Naive B cell (primary cell): ENCODE data around the gene ZNF619. TPM values are rescaled to one million over a fixed set of nuclear protein-coding genes. Genes with fewer than 3 reads are reported as not detected.
A peak's percentile ranks its signal among the peaks of the same experiment; 100 is the strongest.

Source experiments
- ATAC-seq, 2 donors: fragments of 150-1000 bp; cut with Tn5 transposase; 2 replicates each; pipeline ENCODE4 v1.10.0; 2021; ENCODE audit warnings: low read depth in 2 of 2, mild to moderate bottlenecking in 2 of 2, moderate library complexity in 2 of 2
- DNase-seq: peaks from one replicate; pipeline ENCODE4 v3.0.0; 2022
- H3K27ac Mint-ChIP-seq, 6 donors: one replicate each; pipeline ENCODE4 v1.8.0; 2020 to 2022; ENCODE audit warnings: mild to moderate bottlenecking in 6 of 6, mixed read lengths in 6 of 6, moderate library complexity in 5 of 6, inconsistent platforms in 2 of 6
- H3K27me3 Mint-ChIP-seq, 3 donors: one replicate each; pipeline ENCODE4 v1.8.0; 2021 to 2022; ENCODE audit warnings: mixed read lengths in 3 of 3, mild to moderate bottlenecking in 1 of 3
- H3K36me3 Mint-ChIP-seq, 2 donors: one replicate each; pipeline ENCODE4 v1.8.0; 2020 to 2022; ENCODE audit warnings: mixed read lengths in 2 of 2, inconsistent platforms in 1 of 2, mild to moderate bottlenecking in 1 of 2
- H3K4me1 Mint-ChIP-seq, 3 donors: one replicate each; pipeline ENCODE4 v1.8.0; 2020 to 2022; ENCODE audit warnings: mixed read lengths in 3 of 3, inconsistent platforms in 1 of 3, mild to moderate bottlenecking in 1 of 3, moderate library complexity in 1 of 3
- H3K4me3 Mint-ChIP-seq, 8 donors: one replicate each; pipeline ENCODE4 v1.8.0; 2020 to 2022; ENCODE audit warnings: mild to moderate bottlenecking in 8 of 8, mixed read lengths in 8 of 8, moderate library complexity in 8 of 8, inconsistent platforms in 2 of 8
- H3K9me3 Mint-ChIP-seq, 7 donors: one replicate each; pipeline ENCODE4 v1.8.0; 2020 to 2022; ENCODE audit warnings: mixed read lengths in 7 of 7, mild to moderate bottlenecking in 5 of 7, inconsistent platforms in 2 of 7, moderate library complexity in 1 of 7
- polyA plus RNA-seq, 6 donors: library from polyadenylated mRNA; unstranded; fragments of 300-500 nt; fragmentation: Illumina TruSeq; gene quantifications; one replicate each; pipeline ENCODE4 v1.2.3, GENCODE V29; 2021; ENCODE audit warnings: low read depth in 6 of 6

ZNF619 gene
- polyA plus RNA-seq, 6 donors from 2014 or later = 3.7 to 9.1 (median 5.6) TPM; not detected in 1

DNA sequence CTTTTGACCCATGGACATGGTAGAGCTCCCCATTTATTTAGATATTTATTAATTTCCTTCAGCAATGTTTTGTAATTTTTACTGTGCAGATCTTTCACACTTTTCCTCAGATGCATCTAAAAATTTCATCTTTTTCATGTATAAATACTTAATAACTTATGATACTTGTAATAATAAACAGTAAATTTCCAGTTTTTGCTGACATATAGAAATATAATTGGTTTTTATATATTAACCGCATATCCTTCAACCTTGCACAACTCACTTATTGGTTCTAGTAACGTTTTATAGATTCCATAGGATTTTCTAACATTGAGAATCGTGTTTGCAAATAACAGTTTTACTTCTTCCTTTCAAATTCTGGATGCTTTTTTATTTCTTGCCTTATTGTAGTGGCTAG, 44.3 kb downstream of the ZNF619 start:
- H3K4me3 Mint-ChIP-seq = peak overlapping the region in 1 of 8 donors; percentile 23
- peaks cover 2 to 11% of the 10 kb centered on the region in 2 donors for H3K36me3 Mint-ChIP-seq
- peaks cover 0 to 3% (median 0%) of the 10 kb centered on the region in 7 donors for H3K9me3 Mint-ChIP-seq
- H3K4me1 Mint-ChIP-seq = peaks cover 14 to 28% (median 19%) of the 10 kb centered on the region in 3 donors
- ATAC-seq (no peak), DNase-seq (no peak)
- H3K27ac Mint-ChIP-seq = no peak overlapping the region
- H3K27me3 Mint-ChIP-seq = no peaks in the 10 kb centered on the region

DNA sequence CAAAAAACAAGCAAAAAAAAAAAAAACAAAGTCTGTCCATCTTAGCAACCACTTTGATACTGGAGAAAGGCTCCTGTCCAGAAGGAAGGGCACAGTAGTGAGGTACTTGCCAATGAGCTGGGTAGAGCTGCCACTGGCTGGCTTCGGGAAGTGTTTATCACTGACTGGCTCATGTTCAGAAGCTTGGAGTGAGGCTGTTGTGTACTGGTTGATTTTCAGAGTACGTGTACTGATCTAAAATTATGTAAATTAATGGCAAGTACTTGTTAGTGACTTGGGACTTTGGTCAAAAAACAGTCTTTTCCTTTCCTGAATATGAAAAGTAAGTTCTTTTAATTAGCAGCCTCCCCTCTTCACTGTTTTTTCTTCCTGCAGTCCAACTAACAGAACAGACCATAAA, 46.9 kb downstream of the ZNF619 start:
- no peak for ATAC-seq
- no peaks in the 10 kb centered on the region for H3K27me3 Mint-ChIP-seq
- DNase-seq = no peak
- peak overlapping the region; percentile 91 to 98 (median 96) for H3K4me3 Mint-ChIP-seq
- H3K9me3 Mint-ChIP-seq = peaks cover 0 to 2% (median 0%) of the 10 kb centered on the region in 7 donors
- peaks cover 19 to 32% (median 20%) of the 10 kb centered on the region in 3 donors for H3K4me1 Mint-ChIP-seq
- peaks cover 18 to 19% of the 10 kb centered on the region in 2 donors for H3K36me3 Mint-ChIP-seq
- H3K27ac Mint-ChIP-seq = peak overlapping the region in 5 of 6 donors; percentile 90 to 99 (median 94)

DNA sequence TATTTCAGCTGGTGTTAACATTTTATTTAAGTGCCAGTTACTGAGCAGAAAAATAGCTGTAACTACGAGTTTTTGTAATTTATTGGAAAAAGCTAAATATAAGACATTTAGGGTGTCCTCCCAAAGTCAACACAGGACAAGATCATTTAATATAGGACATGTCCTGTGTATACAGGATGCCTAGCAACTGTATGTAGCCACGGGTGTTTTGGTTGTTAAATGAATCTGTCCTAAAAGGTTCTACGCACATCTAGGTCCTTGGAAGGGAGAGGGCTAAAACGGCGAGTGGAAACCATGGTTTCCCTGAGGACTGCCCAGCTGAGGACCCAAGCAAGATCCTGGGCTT, 47.3 kb downstream of the ZNF619 start:
- no peaks in the 10 kb centered on the region for H3K27me3 Mint-ChIP-seq
- H3K27ac Mint-ChIP-seq = peak overlapping the region; percentile 90 to 99 (median 96)
- ATAC-seq = peak; percentile 7 to 13
- H3K9me3 Mint-ChIP-seq = no peaks in the 10 kb centered on the region
- H3K4me1 Mint-ChIP-seq = peaks cover 19 to 32% (median 20%) of the 10 kb centered on the region in 3 donors
- H3K4me3 Mint-ChIP-seq = peak overlapping the region; percentile 91 to 98 (median 96)
- no peak for DNase-seq
- H3K36me3 Mint-ChIP-seq = peaks cover 21 to 23% of the 10 kb centered on the region in 2 donors

GRCh38 chr3:40524568-40525285, 47.8 kb downstream of the ZNF619 start, which contains the start of gene ZNF621:
Gene ZNF621, plus strand, starts transcription at chr3:40524960. Its CDS starts 881 bp downstream, at chr3:40525841.
- Mint-ChIP-seq H3K27ac (peak within 1 kb of the TSS; percentile 92 to 99 (median 97)), H3K4me1 (peaks cover 19 to 32% (median 20%) of the 10 kb centered on the region in 3 donors), H3K27me3 (no peaks in the 10 kb centered on the region), H3K9me3 (no peaks in the 10 kb centered on the region), H3K36me3 (peaks cover 21 to 28% of the 10 kb centered on the region in 2 donors), H3K4me3 (peak within 1 kb of the TSS; percentile 91 to 98 (median 96))
- DNase-seq (peak; percentile 82), ATAC-seq (peak; percentile 96 to 98)

GRCh38 chr3:40528426-40528825, 51.5 kb downstream of the ZNF619 start:
- Mint-ChIP-seq H3K27ac (no peak overlapping the region), H3K4me3 (peak overlapping the region in 1 of 8 donors; percentile 42), H3K27me3 (no peaks in the 10 kb centered on the region), H3K4me1 (peaks cover 19 to 30% (median 20%) of the 10 kb centered on the region in 3 donors), H3K36me3 (peaks cover 51 to 64% of the 10 kb centered on the region in 2 donors), H3K9me3 (peaks cover 0 to 4% (median 0%) of the 10 kb centered on the region in 7 donors)
- ATAC-seq = no peak
- DNase-seq = no peak

DNA sequence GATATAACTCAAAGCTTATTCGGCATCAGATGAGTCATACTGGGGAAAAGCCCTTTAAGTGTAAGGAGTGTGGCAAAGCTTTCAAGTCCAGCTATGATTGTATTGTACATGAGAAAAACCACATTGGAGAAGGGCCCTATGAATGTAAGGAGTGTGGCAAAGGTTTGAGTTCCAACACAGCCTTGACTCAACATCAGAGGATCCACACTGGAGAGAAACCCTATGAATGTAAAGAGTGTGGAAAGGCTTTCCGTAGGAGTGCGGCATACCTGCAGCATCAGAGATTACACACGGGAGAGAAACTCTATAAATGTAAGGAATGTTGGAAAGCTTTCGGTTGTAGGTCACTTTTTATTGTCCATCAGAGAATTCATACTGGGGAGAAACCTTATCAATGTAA, 55.3 kb downstream of the ZNF619 start:
- Mint-ChIP-seq H3K27me3 (no peaks in the 10 kb centered on the region), H3K27ac (no peak overlapping the region), H3K4me1 (peaks cover 0 to 3% (median 0%) of the 10 kb centered on the region in 3 donors), H3K36me3 (peaks cover 61 to 80% of the 10 kb centered on the region in 2 donors), H3K9me3 (peaks cover 0 to 4% (median 0%) of the 10 kb centered on the region in 7 donors), H3K4me3 (no peak overlapping the region)
- ATAC-seq = no peak
- no peak for DNase-seq

DNA sequence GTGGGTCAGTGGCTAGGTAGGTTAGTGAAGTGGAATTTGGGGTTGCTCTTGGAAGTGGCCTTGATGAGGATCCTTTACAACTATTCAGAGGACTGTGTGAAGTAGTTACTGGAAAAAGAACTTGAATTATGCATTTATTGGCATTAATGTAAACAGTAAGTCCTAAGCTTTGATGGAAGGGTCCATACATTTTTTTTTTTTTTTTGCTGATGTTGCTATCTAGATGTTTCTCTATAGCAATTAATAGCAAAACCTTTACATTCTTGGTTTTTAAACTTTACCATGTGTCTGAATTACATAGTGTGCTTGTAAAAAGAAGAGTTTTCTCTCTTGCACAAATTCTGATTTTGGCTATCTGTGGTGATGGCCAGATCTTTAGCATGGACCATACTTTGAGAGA, 57.4 kb downstream of the ZNF619 start:
- ATAC-seq (no peak), DNase-seq (no peak)
- H3K27me3 Mint-ChIP-seq = no peaks in the 10 kb centered on the region
- no peaks in the 10 kb centered on the region for H3K4me1 Mint-ChIP-seq
- H3K9me3 Mint-ChIP-seq = peaks cover 0 to 8% (median 4%) of the 10 kb centered on the region in 7 donors
- H3K27ac Mint-ChIP-seq = no peak overlapping the region
- H3K36me3 Mint-ChIP-seq = peaks cover 70 to 72% of the 10 kb centered on the region in 2 donors
- H3K4me3 Mint-ChIP-seq = no peak overlapping the region

Other genes with a start within 250 kb of the ZNF619 start
- gene EIF1B, start 167.4 kb upstream of the ZNF619 start, polyA plus RNA-seq = 100 to 1,000 TPM in 2 of 6 donors, 10 to 100 TPM in 4; 92.3 to 142 (median 97.8) TPM
- gene ENTPD3, start 89.9 kb upstream of the ZNF619 start, polyA plus RNA-seq = not detected
- gene RPL14, start 19.8 kb upstream of the ZNF619 start, polyA plus RNA-seq = 1,000 to 10,000 TPM in 2 of 6 donors, 100 to 1,000 TPM in 4; 532 to 1,400 (median 952) TPM
- 1 to 10 TPM in 5 of 6 donors, not detected in 1; 2.8 to 4.3 (median 3.4) TPM for gene ZNF620, start 28.9 kb downstream of the ZNF619 start, polyA plus RNA-seq
- gene ZNF621, start 47.8 kb downstream of the ZNF619 start, polyA plus RNA-seq = 1 to 10 TPM; 2.1 to 4.0 (median 2.5) TPM